Testis (tissue), 2 donors: ENCODE measurements around the gene IQCN.

ENCODE experiments used
- CTCF ChIP-seq, 3 experiments: fragments of 450-650 bp in 2 of 3; fragments of 200-600 bp in 1 of 3; sonication (generic) in 1 of 3; IDR thresholded peaks; one replicate each; pipeline ENCODE4 v1.5.1; 2016 to 2019; ENCODE audit warnings: antibody characterized with exemption in 3 of 3, mild to moderate bottlenecking in 2 of 3, moderate library complexity in 1 of 3
- POLR2A ChIP-seq: fragments of 450-650 bp; IDR thresholded peaks from one replicate; pipeline ENCODE4 v1.6.1; 2017; ENCODE audit warnings: antibody characterized with exemption, mild to moderate bottlenecking, moderate library complexity

DNA sequence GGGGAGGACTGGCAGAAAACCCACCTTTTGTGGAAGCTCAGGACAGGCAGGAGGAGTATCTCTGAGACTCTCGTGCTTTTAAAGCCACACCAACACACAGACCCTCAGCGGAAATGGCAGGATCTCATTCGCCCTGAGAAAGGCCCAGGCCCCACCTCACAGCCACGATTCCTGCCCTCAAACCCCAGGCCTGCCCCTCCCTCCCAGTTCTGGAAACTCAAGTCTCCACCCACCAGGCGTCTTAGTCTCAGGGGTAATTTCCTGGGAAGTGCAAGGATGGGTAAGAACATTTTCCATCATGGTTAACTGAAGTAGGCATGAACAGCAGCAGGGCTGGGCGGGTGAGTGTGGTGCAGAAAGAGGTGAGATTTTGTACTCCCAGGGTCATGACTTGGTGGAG lies 40.1 kb downstream of the IQCN start:
- TF ChIP-seq POLR2A (no peak), CTCF (IDR thresholded peaks at IDR 0.05) (no peak)
